K562 (cell line): ENCODE data around the gene PTTG1IP. TPM values are rescaled to one million over a fixed set of nuclear protein-coding genes. Genes with fewer than 3 reads are reported as not detected.

Experiments
- ATAC-seq: fragments of 200-7000 bp; cut with Tn5 transposase; 3 replicates; pipeline ENCODE4 v1.9.1; 2020; ENCODE audit warnings: moderate library complexity
- BruUV-seq: library from RNA; stranded (reverse); fragments of 400-500 nt; replicated peaks from 2 replicates; lab custom pipeline; 2021; lab: Mats Ljungman, UMichigan
- CTCF ChIA-PET: fragments of 300-600 bp; formaldehyde crosslinking; extraction: SDS; loops from one replicate; lab custom pipeline; 2021; ENCODE audit warnings: low intra/inter-chr PET ratio; lab: Yijun Ruan, JAX
- POLR2A ChIA-PET: fragments of 300-600, 350-650 bp; sonication (Branson Sonifier 250); formaldehyde crosslinking; extraction: SDS; loops from one replicate; lab custom pipeline; 2021; ENCODE audit warnings: antibody characterized with exemption, inconsistent platforms; lab: Yijun Ruan, JAX
- DNase-seq, 4 experiments: peaks; one replicate each; pipeline versions ENCODE4 v3.0.0 to v3.0.0-alpha.2; 2011 to 2018; ENCODE audit warnings: low spot score in 3 of 4, mixed read lengths in 3 of 4; ENCODE audit errors: extremely low read depth in 1 of 4
- FAIRE-seq: peaks from 2 replicates; lab custom pipeline; 2011; peaks lifted over from hg19 to GRCh38; lab: Jason Lieb, UNC
- H2AFZ ChIP-seq: 2 replicates; pipeline ENCODE4 v1.6.0; 2011; ENCODE audit warnings: low read depth, low read length, control low read depth, inconsistent platforms
- H3K27ac ChIP-seq: fragments of 200-600 bp; 3 replicates; pipeline ENCODE4 v1.8.0; 2011; ENCODE audit warnings: low read depth, mild to moderate bottlenecking, control low read depth, inconsistent platforms, low read length, moderate library complexity, mixed read lengths; ENCODE audit errors: extremely low read depth
- H3K27me3 ChIP-seq, 2 experiments: fragments of 300-600 bp in 1 of 2; 2 replicates in 1 of 2; 3 replicates in 1 of 2; pipeline versions ENCODE4 v1.6.0 to v1.8.0; 2011; ENCODE audit warnings: inconsistent platforms in 2 of 2, low read length in 2 of 2, mild to moderate bottlenecking in 1 of 2, mixed read lengths in 1 of 2, moderate library complexity in 1 of 2; ENCODE audit not compliant: control insufficient read depth in 2 of 2, insufficient read depth in 2 of 2
- H3K36me3 ChIP-seq: fragments of 300-600 bp; 3 replicates; pipeline ENCODE4 v1.8.0; 2011; ENCODE audit warnings: mild to moderate bottlenecking, low read length, inconsistent platforms; ENCODE audit not compliant: control insufficient read depth, insufficient read depth
- H3K4me1 ChIP-seq, 2 experiments: fragments of 200-600 bp in 1 of 2; replicated peaks in 1 of 2; 2 replicates in 1 of 2; 3 replicates in 1 of 2; pipeline versions ENCODE4 v1.5.1 to v1.8.0; 2011; ENCODE audit warnings: inconsistent platforms in 2 of 2, low read length in 2 of 2, mild to moderate bottlenecking in 1 of 2, mixed read lengths in 1 of 2, moderate library complexity in 1 of 2; ENCODE audit not compliant: control insufficient read depth in 2 of 2, insufficient read depth in 2 of 2
- H3K4me2 ChIP-seq: 2 replicates; pipeline ENCODE4 v1.6.1; 2011; ENCODE audit warnings: low read length, control low read depth, inconsistent platforms, mixed read lengths; ENCODE audit not compliant: insufficient read depth
- H3K4me3 ChIP-seq: fragments of 200-600 bp; sonication (generic), shearing (Covaris generic); 2 replicates; pipeline ENCODE4 v1.5.1; 2016; ENCODE audit warnings: control low read depth, inconsistent platforms
- H3K79me2 ChIP-seq: fragments of 200-600 bp; 3 replicates; pipeline ENCODE4 v1.8.0; 2011; ENCODE audit warnings: low read length, inconsistent platforms; ENCODE audit not compliant: control insufficient read depth, insufficient read depth
- H3K9ac ChIP-seq, 2 experiments: 2 replicates each; pipeline versions ENCODE4 v1.6.0 to v1.6.1; 2011; ENCODE audit warnings: low read depth in 2 of 2, low read length in 2 of 2, control low read depth in 1 of 2, inconsistent platforms in 1 of 2, mild to moderate bottlenecking in 1 of 2, mixed read lengths in 1 of 2; ENCODE audit not compliant: insufficient read depth in 1 of 2
- H3K9me1 ChIP-seq: one replicate; pipeline ENCODE4 v1.6.0; 2011; ENCODE audit warnings: inconsistent platforms, mild to moderate bottlenecking, low read length, moderate library complexity; ENCODE audit not compliant: control insufficient read depth, insufficient read depth
- H3K9me3 ChIP-seq: replicated peaks from 2 replicates; pipeline ENCODE4 v1.5.1; 2011; ENCODE audit warnings: low read depth, low read length, inconsistent platforms; ENCODE audit not compliant: control insufficient read depth, insufficient read depth
- H4K20me1 ChIP-seq: replicated peaks from 2 replicates; pipeline ENCODE4 v1.6.1; 2011; ENCODE audit warnings: low read length, inconsistent platforms, mixed read lengths; ENCODE audit not compliant: control insufficient read depth, insufficient read depth
- ADNP ChIP-seq: fragments of 200-800 bp; sonication (Bioruptor generic); IDR thresholded peaks from 2 replicates; pipeline ENCODE4 v1.6.1; 2016; ENCODE audit warnings: missing genetic modification characterization, missing compliant biosample characterization
- PML ChIP-seq: IDR thresholded peaks from 2 replicates; pipeline ENCODE4 v1.6.1; 2012; ENCODE audit warnings: low read length, inconsistent platforms
- SMAD1 ChIP-seq: fragments of 150-350 bp; IDR thresholded peaks from 2 replicates; pipeline ENCODE4 v1.6.1; 2014; ENCODE audit warnings: low read length, low read depth; ENCODE audit not compliant: partially characterized antibody
- ZNF232 ChIP-seq: sonication (generic); formaldehyde crosslinking; IDR thresholded peaks from 2 replicates; pipeline ENCODE4 v1.8.0; 2022; ENCODE audit warnings: mild to moderate bottlenecking, missing genetic modification reagents
- ZZZ3 ChIP-seq: fragments of 450-650 bp; IDR thresholded peaks from 2 replicates; pipeline ENCODE4 v1.6.1; 2016; ENCODE audit warnings: antibody characterized with exemption, mild to moderate bottlenecking, moderate library complexity
- WGBS: fragments of 100-300 bp; shearing (Covaris generic); methylation state at CpG from one replicate; pipeline ENCODE4 v1.1.6; 2016; ENCODE audit warnings: low coverage, mixed read lengths; ENCODE audit not compliant: insufficient coverage; ENCODE audit errors: missing lambda C conversion rate; 5-methylcytosine and 5-hydroxymethylcytosine counted together
- in situ Hi-C: fragments of 300-500 bp; cut with MboI; formaldehyde crosslinking; loops from 4 replicates; pipeline ENCODE4 v1.15.0; 2018; ENCODE audit warnings: inconsistent platforms, mixed read lengths
- intact Hi-C: fragments of 100-400 bp; cut with micrococcal nuclease; formaldehyde crosslinking; loops from 2 replicates; pipeline ENCODE4 v1.14.2; 2022
- polyA plus RNA-seq, 8 experiments: library from polyadenylated mRNA; depleted of rRNA in 4 of 8; stranded (reverse) in 5 of 8; unstranded in 3 of 8; fragments of >200 nt; fragmentation: Nextera tagmentation in 2 of 8; fragmentation: Illumina TruSeq in 1 of 8; extraction: Ambion mirVana in 2 of 8; extraction: Trizol in 1 of 8; gene quantifications; 2 replicates each; pipeline versions ENCODE4 v1.2.1 to v1.2.3, GENCODE V29; 2011 to 2014; ENCODE audit warnings: inconsistent platforms in 1 of 8, missing spikeins in 1 of 8
- total RNA-seq, 7 experiments: library from RNA; depleted of rRNA in 6 of 7; stranded (reverse); fragments of >200 nt in 6 of 7; fragmentation: Illumina TruSeq in 2 of 7; extraction: Trizol in 2 of 7; gene quantifications; 2 replicates each; pipeline versions ENCODE4 v1.2.1 to v1.2.3, GENCODE V29; 2011 to 2021; ENCODE audit warnings: low replicate concordance in 1 of 7
- TF ChIP-seq, protein P1 (sequence below): fragments of 150-350 bp; conservative IDR thresholded peaks from 2 replicates; pipeline ENCODE4 v1.6.1; 2014; ENCODE audit warnings: low read length
- TF ChIP-seq, protein P2 (sequence below): fragments of 250-450 bp; sonication (Bioruptor Pico); IDR thresholded peaks from 2 replicates; pipeline ENCODE4 v1.4.0; 2020; ENCODE audit warnings: mild to moderate bottlenecking, moderate library complexity, borderline replicate concordance

Gene PTTG1IP
- total and polyA plus RNA-seq, 9 of the 15 experiments (the other 6 are each of a cell fraction or from before 2014, with no cell fraction given), result 5.0 to 99.3 (median 82.4) TPM

DNA sequence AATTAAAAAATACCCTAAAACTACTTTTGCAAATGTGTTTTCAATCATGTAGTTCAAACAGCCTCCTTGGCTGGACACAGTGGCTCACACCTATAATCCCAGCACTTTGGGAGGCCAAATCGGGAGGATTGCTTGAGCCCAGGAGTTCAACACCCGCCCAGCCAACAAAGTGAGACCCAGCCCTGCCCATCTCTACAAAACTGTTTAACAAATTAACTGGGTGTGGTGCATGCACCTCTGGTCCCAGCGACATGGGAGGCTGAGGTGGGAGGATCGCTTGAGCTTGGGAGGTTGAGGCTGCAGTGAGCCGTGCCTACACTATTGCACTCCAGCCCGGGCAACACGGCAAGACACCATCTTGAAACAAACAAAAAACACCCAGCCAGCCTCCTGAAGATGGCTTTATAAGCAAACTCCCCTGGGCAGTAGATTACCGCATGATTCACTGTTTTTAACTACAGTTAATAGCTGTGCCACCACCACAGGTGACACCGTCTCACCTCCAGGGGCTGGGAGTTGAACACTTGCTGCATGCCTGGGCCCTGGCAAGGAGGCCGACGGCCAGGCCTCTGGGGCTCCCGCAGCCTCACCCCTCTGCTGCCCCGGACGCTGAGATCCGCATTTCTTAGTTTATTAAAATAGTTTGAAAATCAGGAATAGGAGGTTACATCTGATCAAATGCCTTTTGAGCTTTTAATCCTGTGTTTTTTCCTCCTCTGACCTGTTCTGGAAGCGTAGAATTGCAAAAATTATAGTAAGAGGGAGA, 16.2 kb downstream of the PTTG1IP start:
- H3K79me2 ChIP-seq, result peaks cover 35% of the 10 kb centered on the region
- 94% methylated on average over 16 of the region's 16 CpGs for WGBS
- H2AFZ ChIP-seq, result no peak overlapping the region
- H3K27ac ChIP-seq, result no peak overlapping the region
- no peaks in the 10 kb centered on the region for H3K9me3 ChIP-seq
- peaks cover 81% of the 10 kb centered on the region for H3K36me3 ChIP-seq
- peaks cover 6% of the 10 kb centered on the region for H4K20me1 ChIP-seq
- FAIRE-seq (no peak), ATAC-seq (no peak), DNase-seq (no peak)
- in situ Hi-C loops, result no loop called here
- peaks cover 6% of the 10 kb centered on the region for H3K9me1 ChIP-seq
- BruUV-seq, result no TSS peak
- peaks cover 35 to 55% of the 10 kb centered on the region in 2 experiments for H3K4me1 ChIP-seq
- intact Hi-C loops, result no loop called here
- ChIA-PET CTCF (no interaction called here), POLR2A (interaction anchor here (0.6 to 1.4 kb wide), 4 partner anchors 9 to 179 kb away, joined by 3 to 5 read pairs (median 4); no protein-coding TSS in a partner anchor)
- no peak overlapping the region for H3K4me3 ChIP-seq
- H3K9ac ChIP-seq, result no peak overlapping the region
- no peak overlapping the region for H3K4me2 ChIP-seq
- H3K27me3 ChIP-seq, result no peaks in the 10 kb centered on the region
- TF ChIP-seq ZNF232 (no peak), SMAD1 (no peak), PML (no peak), ZZZ3 (no peak), ADNP (tag) (no peak)
- TF ChIP-seq, protein P1, sequence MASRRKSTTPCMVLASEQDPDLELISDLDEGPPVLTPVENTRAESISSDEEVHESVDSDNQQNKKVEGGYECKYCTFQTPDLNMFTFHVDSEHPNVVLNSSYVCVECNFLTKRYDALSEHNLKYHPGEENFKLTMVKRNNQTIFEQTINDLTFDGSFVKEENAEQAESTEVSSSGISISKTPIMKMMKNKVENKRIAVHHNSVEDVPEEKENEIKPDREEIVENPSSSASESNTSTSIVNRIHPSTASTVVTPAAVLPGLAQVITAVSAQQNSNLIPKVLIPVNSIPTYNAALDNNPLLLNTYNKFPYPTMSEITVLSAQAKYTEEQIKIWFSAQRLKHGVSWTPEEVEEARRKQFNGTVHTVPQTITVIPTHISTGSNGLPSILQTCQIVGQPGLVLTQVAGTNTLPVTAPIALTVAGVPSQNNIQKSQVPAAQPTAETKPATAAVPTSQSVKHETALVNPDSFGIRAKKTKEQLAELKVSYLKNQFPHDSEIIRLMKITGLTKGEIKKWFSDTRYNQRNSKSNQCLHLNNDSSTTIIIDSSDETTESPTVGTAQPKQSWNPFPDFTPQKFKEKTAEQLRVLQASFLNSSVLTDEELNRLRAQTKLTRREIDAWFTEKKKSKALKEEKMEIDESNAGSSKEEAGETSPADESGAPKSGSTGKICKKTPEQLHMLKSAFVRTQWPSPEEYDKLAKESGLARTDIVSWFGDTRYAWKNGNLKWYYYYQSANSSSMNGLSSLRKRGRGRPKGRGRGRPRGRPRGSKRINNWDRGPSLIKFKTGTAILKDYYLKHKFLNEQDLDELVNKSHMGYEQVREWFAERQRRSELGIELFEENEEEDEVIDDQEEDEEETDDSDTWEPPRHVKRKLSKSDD, result no peak
- TF ChIP-seq, protein P2, sequence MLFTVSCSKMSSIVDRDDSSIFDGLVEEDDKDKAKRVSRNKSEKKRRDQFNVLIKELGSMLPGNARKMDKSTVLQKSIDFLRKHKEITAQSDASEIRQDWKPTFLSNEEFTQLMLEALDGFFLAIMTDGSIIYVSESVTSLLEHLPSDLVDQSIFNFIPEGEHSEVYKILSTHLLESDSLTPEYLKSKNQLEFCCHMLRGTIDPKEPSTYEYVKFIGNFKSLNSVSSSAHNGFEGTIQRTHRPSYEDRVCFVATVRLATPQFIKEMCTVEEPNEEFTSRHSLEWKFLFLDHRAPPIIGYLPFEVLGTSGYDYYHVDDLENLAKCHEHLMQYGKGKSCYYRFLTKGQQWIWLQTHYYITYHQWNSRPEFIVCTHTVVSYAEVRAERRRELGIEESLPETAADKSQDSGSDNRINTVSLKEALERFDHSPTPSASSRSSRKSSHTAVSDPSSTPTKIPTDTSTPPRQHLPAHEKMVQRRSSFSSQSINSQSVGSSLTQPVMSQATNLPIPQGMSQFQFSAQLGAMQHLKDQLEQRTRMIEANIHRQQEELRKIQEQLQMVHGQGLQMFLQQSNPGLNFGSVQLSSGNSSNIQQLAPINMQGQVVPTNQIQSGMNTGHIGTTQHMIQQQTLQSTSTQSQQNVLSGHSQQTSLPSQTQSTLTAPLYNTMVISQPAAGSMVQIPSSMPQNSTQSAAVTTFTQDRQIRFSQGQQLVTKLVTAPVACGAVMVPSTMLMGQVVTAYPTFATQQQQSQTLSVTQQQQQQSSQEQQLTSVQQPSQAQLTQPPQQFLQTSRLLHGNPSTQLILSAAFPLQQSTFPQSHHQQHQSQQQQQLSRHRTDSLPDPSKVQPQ (CRISPR knock-in tag), result no peak
